Small intestine (tissue), 7 donors: ENCODE measurements around the gene DUSP23. TPM values are rescaled to one million over a fixed set of nuclear protein-coding genes. Genes with fewer than 3 reads are reported as not detected.

Source experiments
- DNase-seq, 2 donors: peaks; one replicate each; pipeline versions ENCODE4 v3.0.0 to v3.0.0-alpha.2; 2013
- FAIRE-seq: peaks from 2 replicates; lab custom pipeline; 2012; peaks lifted over from hg19 to GRCh38; lab: Jason Lieb, UNC
- H3K27ac ChIP-seq, 3 donors: one replicate each; pipeline ENCODE4 v1.5.1; 2013; ENCODE audit warnings: low read length in 2 of 3, mild to moderate bottlenecking in 2 of 3, control low read depth in 1 of 3, inconsistent platforms in 1 of 3, low read depth in 1 of 3, moderate library complexity in 1 of 3
- H3K27me3 ChIP-seq, 3 donors: one replicate each; pipeline ENCODE4 v1.6.1; 2013; ENCODE audit warnings: low read length in 3 of 3, inconsistent platforms in 1 of 3; ENCODE audit not compliant: control insufficient read depth in 3 of 3, insufficient read depth in 3 of 3
- H3K36me3 ChIP-seq, 3 donors: one replicate each; pipeline ENCODE4 v1.6.1; 2013; ENCODE audit warnings: low read length in 3 of 3, inconsistent platforms in 1 of 3, low read depth in 1 of 3, mild to moderate bottlenecking in 1 of 3, moderate library complexity in 1 of 3; ENCODE audit not compliant: control insufficient read depth in 3 of 3, insufficient read depth in 2 of 3
- H3K4me1 ChIP-seq, 3 donors: one replicate each; pipeline ENCODE4 v1.6.1; 2013; ENCODE audit warnings: low read length in 2 of 3, inconsistent platforms in 1 of 3, low read depth in 1 of 3, mild to moderate bottlenecking in 1 of 3, moderate library complexity in 1 of 3; ENCODE audit not compliant: control insufficient read depth in 3 of 3, insufficient read depth in 2 of 3
- H3K4me3 ChIP-seq, 3 donors: one replicate each; pipeline ENCODE4 v1.5.1; 2013; ENCODE audit warnings: low read length in 3 of 3, control low read depth in 1 of 3, inconsistent platforms in 1 of 3, low read depth in 1 of 3, mild to moderate bottlenecking in 1 of 3, moderate library complexity in 1 of 3
- H3K9me3 ChIP-seq, 2 donors: one replicate each; pipeline ENCODE4 v1.6.1; 2013; ENCODE audit warnings: low read depth in 1 of 2, low read length in 1 of 2; ENCODE audit not compliant: control insufficient read depth in 2 of 2, insufficient read depth in 1 of 2
- WGBS, 3 donors: extraction: QIAGEN DNeasy Blood & Tissue Kit; methylation state at CpG; one replicate each; pipeline ENCODE4 v1.1.7; 2013; 5-methylcytosine and 5-hydroxymethylcytosine counted together
- polyA plus RNA-seq, 4 donors: library from polyadenylated mRNA; stranded (reverse) in 3 of 4; unstranded in 1 of 4; fragments of 200-250 nt in 3 of 4; fragments of 120-200 nt in 1 of 4; gene quantifications; one replicate each; pipeline versions ENCODE4 v1.2.1 to v1.2.3, GENCODE V29; 2013
- donor health status: healthy with polysubstance abuse.
- donor health status: control.
- donor health status: control.
- donor health status: Bipolar disorder and iron deficiency.
- donor health status: healthy.

DUSP23 gene
- polyA plus RNA-seq, 4 donors = 39.2 to 128 (median 85.4) TPM

DNA sequence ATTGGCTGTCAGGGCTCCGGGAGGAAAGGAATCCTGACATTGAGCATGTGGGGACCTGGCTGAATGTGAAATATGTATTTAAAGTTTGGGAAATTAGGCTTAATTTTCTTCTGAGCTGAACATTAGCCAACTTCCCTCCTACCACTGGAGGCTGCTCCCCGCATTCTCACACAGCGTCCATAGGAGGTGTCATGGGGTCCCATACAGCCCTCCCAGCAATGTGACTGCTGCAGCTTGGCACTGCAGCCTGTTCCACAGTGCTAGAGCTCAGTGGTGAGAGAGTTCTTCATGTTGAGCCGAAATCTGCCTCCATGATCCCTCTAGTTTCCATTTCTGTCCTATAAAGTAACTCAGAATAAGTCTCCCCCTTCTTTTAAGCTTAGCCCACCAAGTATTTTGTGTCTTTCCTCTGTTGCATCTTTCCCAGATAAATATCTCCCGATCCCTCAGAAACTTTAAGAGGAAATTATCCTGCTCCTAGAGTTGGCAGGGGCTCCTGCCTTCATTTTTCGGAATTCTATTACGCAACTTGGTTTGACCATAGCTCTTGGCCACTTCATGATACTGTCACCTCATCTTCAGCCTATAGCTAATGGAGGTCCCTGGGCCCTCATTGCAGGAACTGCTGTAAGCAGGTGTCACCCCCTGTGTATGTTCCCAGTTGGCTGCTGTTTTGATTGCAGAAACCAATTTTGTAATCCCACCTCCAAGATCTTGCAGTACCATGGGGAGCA, 23.4 kb downstream of the DUSP23 start:
- no peak overlapping the region for H3K4me3 ChIP-seq
- no peaks in the 10 kb centered on the region for H3K4me1 ChIP-seq
- DNase-seq = no peak
- no peak overlapping the region for H3K27ac ChIP-seq
- H3K36me3 ChIP-seq = no peaks in the 10 kb centered on the region
- 63 to 77% (median 74%) methylated on average over 7 of the region's 7 CpGs for WGBS, 3 donors
- no peaks in the 10 kb centered on the region for H3K9me3 ChIP-seq
- peaks cover 0 to 2% (median 0%) of the 10 kb centered on the region in 3 donors for H3K27me3 ChIP-seq
- no peak for FAIRE-seq

DNA sequence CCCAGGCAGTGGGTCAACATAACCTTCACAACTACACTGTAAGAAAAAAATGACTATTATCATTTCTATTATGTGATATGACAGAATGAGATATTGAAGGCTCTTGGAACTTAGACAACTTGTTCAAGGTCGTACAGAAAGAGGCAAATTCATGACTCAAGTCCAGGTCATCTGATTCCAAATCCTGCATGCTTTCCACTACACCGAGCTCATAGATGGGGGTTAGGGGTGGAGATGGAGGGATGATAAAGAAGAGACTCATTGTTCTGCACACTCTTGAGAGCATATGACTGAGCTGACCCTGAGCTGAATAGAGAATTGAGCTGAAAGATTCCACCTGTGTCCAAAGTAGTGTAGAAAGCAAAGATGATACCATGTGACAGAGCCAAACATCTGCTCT, 24.2 kb downstream of the DUSP23 start:
- H3K4me1 ChIP-seq = no peaks in the 10 kb centered on the region
- no peak overlapping the region for H3K4me3 ChIP-seq
- H3K27ac ChIP-seq = no peak overlapping the region
- WGBS, 3 donors = 37 to 50% (median 44%) methylated on average over 2 of the region's 2 CpGs
- H3K9me3 ChIP-seq = no peaks in the 10 kb centered on the region
- no peaks in the 10 kb centered on the region for H3K36me3 ChIP-seq
- peaks cover 0 to 2% (median 0%) of the 10 kb centered on the region in 3 donors for H3K27me3 ChIP-seq
- no peak for FAIRE-seq
- no peak for DNase-seq

DNA sequence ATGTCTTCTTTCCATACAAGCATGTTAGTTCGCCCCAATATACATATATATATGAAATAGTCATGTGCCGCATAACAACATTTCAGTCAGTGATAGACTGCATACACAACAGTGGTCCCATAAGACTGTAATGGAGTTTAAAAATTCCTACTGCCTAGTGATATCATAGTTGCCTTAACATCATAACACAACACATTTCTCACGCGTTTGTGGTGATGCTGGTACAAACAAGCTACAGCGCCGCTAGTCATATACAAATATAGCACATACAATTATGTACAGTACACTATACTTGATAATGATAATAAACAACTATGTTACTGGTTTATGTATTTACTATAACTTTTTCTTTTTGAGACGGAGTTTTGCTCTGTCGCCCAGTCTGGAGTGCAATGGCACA, 35.2 kb downstream of the DUSP23 start:
- no peak overlapping the region for H3K27ac ChIP-seq
- peaks cover 0 to 2% (median 2%) of the 10 kb centered on the region in 3 donors for H3K27me3 ChIP-seq
- H3K9me3 ChIP-seq = no peaks in the 10 kb centered on the region
- H3K36me3 ChIP-seq = no peaks in the 10 kb centered on the region
- 88 to 96% (median 90%) methylated on average over 8 of the region's 8 CpGs for WGBS, 3 donors
- H3K4me3 ChIP-seq = no peak overlapping the region
- FAIRE-seq (no peak), DNase-seq (no peak)
- H3K4me1 ChIP-seq = peaks cover 0 to 3% (median 0%) of the 10 kb centered on the region in 3 donors

DNA sequence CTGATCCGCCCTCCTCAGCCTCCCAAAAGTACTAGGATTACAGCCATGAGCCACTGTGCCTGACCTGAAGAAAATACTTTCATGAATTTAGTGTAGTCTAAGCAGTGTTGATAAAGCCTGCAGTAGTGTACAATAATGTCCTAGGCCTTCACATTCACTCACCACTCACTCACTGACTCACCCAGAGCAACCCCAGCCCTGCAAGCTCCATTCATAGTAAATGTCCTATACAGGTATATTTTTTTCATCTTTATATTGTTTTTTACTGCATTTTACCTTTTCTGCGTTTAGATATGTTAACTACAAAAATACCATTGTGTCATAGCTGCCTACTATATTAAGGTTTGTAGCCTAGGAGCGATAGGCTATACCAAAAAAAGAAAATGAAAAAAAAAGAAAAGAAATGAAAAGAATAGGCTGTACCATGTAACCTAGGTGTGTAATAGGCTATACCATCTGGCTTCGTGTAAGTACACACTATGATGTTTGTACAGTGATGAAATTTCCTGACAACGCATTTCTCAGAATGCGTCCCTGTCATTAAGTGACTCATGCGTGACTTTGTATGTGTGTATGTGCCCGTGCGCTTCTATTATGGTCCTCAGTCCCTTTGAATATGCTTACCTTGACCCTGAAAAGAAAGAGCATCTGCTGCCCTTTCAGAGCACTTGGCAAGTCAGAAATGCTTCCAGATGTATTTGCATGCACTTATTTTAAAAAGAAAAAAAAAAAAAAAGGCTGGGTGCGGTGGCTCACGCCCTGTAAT, 36.7 kb downstream of the DUSP23 start:
- WGBS, 3 donors = 44 to 69% (median 60%) methylated on average over 11 of the region's 11 CpGs
- Histone ChIP-seq H3K36me3 (no peaks in the 10 kb centered on the region), H3K4me1 (peaks cover 0 to 3% (median 0%) of the 10 kb centered on the region in 3 donors), H3K27me3 (peaks cover 0 to 3% (median 2%) of the 10 kb centered on the region in 3 donors), H3K9me3 (no peaks in the 10 kb centered on the region), H3K27ac (no peak overlapping the region), H3K4me3 (no peak overlapping the region)
- no peak for FAIRE-seq
- peak; percentile 79 to 84 for DNase-seq

DNA sequence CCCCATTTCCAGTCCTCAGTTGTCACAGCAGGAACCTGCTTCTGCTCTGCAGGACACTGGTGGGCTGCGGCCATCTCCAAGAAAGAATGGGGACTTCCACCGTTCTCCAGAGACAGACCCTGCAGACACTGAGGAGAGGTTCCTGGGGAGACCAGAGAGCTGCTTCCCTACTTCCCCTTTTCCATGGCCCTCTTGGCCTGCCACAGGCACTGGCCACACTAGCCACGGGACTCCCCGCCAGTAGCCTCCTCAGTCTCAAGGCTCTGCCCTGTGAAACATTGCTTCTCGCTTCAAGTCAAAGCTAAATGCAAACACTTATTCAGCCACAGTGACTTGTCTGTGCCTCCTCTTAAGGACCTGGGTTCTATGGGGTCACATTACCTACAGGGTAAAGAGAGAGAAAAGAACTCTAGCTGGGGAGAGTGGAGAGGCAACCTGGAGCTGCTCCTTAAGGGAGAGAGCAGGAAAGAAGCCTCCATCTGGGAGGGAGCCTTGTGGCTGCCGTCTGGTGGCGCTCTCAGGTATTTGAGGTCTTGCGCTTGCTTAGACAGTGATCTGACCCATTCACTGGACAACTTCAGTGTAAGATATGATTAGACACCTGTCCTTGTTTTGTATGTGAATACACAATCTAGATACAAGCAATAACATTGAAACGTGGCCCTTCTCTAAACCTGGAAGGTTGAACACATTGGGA, 40.6 kb downstream of the DUSP23 start:
- Histone ChIP-seq H3K9me3 (no peaks in the 10 kb centered on the region), H3K4me1 (peaks cover 0 to 3% (median 2%) of the 10 kb centered on the region in 3 donors), H3K36me3 (no peaks in the 10 kb centered on the region), H3K27me3 (peaks cover 0 to 3% (median 0%) of the 10 kb centered on the region in 3 donors), H3K4me3 (no peak overlapping the region), H3K27ac (no peak overlapping the region)
- FAIRE-seq = no peak
- no peak for DNase-seq
- 48 to 84% (median 77%) methylated on average over 9 of the region's 9 CpGs for WGBS, 3 donors

DNA sequence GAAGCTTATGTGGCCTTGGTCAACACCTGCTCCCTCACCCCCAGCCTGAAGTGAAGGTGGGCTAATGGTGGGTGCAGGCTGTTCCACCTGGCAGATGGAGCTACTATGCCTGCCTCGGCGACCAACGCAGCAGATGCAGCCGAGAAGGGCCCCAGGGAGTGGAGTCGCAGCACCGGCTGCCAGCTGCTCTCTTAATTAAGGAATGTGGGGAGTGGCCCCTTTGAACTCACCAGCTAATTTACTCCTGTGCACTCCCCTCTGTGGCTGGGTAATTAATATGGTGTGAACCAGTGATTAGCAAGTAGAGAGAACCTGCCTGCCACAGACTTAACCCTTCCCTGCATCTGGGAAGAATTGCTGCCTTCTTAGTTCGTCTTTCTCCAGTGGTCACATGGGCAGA, 42.6 kb downstream of the DUSP23 start:
- H3K27ac ChIP-seq = no peak overlapping the region
- peaks cover 0 to 5% (median 0%) of the 10 kb centered on the region in 3 donors for H3K4me1 ChIP-seq
- no peaks in the 10 kb centered on the region for H3K9me3 ChIP-seq
- H3K27me3 ChIP-seq = peaks cover 0 to 3% (median 0%) of the 10 kb centered on the region in 3 donors
- WGBS, 3 donors = 24 to 34% (median 26%) methylated on average over 7 of the region's 7 CpGs
- H3K4me3 ChIP-seq = no peak overlapping the region
- DNase-seq (peak; percentile 58 to 65), FAIRE-seq (no peak)
- H3K36me3 ChIP-seq = no peaks in the 10 kb centered on the region

DNA sequence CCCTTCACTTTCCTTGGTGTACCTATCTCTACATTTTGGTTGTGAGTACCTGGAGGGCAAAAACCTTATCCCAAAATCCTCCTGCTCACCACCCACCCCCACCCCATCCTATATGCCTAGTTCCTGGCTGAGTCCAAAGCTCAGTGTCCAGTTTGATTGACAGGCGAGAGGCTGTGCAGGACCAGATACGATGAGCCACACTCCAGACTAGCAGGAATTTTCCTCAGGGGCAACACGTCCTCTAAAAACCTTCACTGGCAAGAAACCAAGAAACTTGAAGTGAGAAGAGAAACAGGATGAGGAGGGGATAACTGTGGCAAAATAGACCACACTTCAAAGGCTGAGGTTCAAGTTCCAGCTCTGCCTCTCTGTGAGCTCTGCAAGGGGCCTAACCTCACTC, 44.8 kb downstream of the DUSP23 start:
- Histone ChIP-seq H3K9me3 (no peaks in the 10 kb centered on the region), H3K27me3 (peaks cover 0 to 3% (median 0%) of the 10 kb centered on the region in 3 donors), H3K27ac (no peak overlapping the region), H3K4me1 (peaks cover 0 to 5% (median 0%) of the 10 kb centered on the region in 3 donors), H3K4me3 (no peak overlapping the region), H3K36me3 (no peaks in the 10 kb centered on the region)
- 57 to 62% (median 62%) methylated on average over 3 of the region's 3 CpGs for WGBS, 3 donors
- FAIRE-seq = no peak
- no peak for DNase-seq

DNA sequence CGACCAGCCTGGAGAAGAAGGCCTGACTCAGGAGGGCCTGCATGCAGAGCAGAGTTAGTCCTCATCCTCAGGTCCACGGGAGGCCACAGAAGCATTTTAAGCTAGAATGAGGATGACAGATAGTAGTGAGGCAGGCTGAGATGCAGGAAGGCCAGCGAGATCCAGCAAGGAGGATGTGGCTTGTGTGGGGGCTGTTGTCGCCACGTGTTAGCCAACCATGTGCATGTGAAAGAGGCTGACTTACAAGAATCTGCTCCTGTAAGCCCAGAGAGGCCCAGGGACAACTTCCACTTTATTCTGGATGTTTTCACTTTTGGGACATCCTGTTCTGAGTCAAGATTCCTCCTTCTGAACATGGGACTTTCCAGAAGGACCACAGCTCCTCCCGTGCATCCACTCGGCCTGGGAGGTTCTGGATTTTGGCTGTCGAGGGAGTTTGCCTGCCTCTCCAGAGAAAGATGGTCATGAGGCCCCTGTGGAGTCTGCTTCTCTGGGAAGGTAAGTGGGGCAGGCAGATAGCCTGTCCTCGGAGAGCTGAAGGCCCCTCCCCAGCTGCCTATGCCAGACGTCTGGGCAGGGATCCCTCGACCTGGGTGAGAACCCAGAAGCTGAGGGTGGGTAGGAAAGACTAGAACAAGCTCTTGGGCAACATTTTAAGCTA, 45.8 kb downstream of the DUSP23 start, which contains the start of gene SLAMF8:
Gene SLAMF8 (plus strand): TSS at position 433 of the 661 bp plus-strand sequence. CDS start 26 bp downstream, at position 459.
- peak within 1 kb of the TSS in 1 of 3 donors; percentile 53 for H3K27ac ChIP-seq
- 63 to 83% (median 69%) methylated on average over 11 of the region's 11 CpGs for WGBS, 3 donors
- H3K4me3 ChIP-seq = no peak within 1 kb of the TSS
- H3K36me3 ChIP-seq = no peaks in the 10 kb centered on the region
- H3K9me3 ChIP-seq = no peaks in the 10 kb centered on the region
- H3K27me3 ChIP-seq = no peaks in the 10 kb centered on the region
- peaks cover 0 to 5% (median 0%) of the 10 kb centered on the region in 3 donors for H3K4me1 ChIP-seq
- no peak for FAIRE-seq
- DNase-seq = peak in 1 of 2 donors; percentile 58
